GM18907 (cell line): ENCODE data around the gene OS9.
"Not testable (repeated sequence)": the region's sequence is repeated elsewhere in the genome, so short reads cannot be mapped to it uniquely, and the experiment has no call there.

Source experiments
- ATAC-seq: cut with Tn5 transposase; IDR thresholded peaks from one replicate; pipeline ENCODE4 v1.9.1; 2021; ENCODE audit warnings: mild to moderate bottlenecking, moderate library complexity; ENCODE audit not compliant: unreplicated experiment

The OS9 gene

GRCh38 chr12:57721846-57722608, 28.1 kb downstream of the OS9 start:
- ATAC-seq = not testable (repeated sequence)

DNA sequence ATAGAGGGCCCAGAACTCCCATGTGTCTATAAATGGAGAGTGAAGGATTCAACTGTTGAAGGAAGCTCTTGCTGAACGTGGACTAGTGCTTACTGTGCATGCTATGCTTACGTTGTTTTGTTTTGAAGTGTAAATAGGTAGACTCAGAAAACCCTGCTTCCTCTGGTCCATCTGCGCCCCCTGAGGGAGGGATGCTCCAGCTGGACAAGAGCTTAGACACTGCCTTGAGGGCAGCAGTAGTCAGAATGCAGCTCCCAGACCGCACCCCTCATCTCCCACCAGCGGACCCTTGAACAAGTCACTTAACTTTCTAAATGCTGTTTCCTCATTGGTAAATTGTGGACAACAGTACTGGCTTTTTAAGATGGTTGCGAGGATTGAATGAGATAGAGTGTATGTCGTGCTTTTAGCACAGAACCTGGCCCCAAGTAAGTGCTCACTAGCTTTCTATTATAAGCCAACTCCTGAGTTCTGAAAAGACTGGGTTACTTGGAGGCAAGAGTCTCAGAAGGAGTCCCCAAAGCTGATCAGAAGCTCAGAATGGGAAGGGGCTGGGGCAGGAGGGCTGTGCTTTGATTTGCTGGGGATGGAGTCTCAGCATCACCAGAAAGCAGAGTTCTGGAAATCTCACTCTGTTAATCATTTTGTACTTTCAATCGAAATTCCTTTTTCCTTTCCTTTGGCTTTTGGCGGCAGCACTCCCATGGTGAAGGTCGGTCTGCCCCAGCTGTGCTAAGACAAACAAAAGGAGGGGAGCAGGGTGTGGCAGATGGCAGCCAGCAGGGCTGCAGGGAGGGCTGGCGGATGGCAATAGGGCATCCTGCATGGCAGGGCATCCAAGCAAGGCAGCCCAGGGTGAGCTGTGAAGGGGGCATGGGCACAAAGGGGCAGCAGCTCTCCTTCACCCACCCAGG, 29.0 kb downstream of the OS9 start:
- no peak for ATAC-seq

GRCh38 chr12:57723630-57723962, 29.7 kb downstream of the OS9 start:
- ATAC-seq = no peak

GRCh38 chr12:57724003-57724935, 30.3 kb downstream of the OS9 start:
- no peak for ATAC-seq

- no peak for ATAC-seq
Measured at GRCh38 chr12:57724936-57725740, 31.2 kb downstream of the OS9 start.

- ATAC-seq = no peak
Measured at GRCh38 chr12:57725851-57726150, 31.9 kb downstream of the OS9 start.

- no peak for ATAC-seq
Measured at GRCh38 chr12:57726151-57726883, 32.4 kb downstream of the OS9 start.

GRCh38 chr12:57726884-57727757, 33.2 kb downstream of the OS9 start:
- ATAC-seq = no peak

DNA sequence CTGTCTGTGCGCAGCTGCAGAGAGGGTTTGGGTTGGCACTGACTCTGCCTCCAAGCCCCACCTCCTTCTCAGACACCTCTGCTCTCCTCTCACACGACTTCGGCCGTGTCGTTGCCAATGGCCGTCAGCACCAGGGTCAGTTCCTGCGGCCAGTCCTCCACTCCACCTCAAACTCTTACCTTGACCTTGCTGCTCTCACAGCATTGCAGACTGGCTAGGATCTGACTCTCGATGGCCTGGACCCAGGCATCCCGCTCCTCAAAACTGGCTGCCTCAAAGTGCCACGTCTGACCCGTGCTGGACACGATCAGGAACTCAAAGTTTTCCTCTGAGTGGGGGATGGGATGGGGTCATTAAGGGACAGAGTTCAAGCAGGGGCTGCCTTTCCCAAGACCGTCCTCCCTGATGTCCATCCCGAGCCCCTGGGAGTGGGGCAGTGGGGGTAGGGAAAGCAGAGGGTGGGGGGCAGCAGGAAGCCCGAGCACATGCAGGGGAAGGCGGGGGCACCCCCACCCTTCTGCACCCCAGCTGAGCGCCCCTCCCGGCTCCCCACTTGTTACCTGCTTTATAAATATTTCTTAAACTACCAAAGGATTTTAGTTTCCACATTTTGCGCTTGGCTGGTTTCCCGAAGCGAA, 33.9 kb downstream of the OS9 start:
- ATAC-seq = no peak

DNA sequence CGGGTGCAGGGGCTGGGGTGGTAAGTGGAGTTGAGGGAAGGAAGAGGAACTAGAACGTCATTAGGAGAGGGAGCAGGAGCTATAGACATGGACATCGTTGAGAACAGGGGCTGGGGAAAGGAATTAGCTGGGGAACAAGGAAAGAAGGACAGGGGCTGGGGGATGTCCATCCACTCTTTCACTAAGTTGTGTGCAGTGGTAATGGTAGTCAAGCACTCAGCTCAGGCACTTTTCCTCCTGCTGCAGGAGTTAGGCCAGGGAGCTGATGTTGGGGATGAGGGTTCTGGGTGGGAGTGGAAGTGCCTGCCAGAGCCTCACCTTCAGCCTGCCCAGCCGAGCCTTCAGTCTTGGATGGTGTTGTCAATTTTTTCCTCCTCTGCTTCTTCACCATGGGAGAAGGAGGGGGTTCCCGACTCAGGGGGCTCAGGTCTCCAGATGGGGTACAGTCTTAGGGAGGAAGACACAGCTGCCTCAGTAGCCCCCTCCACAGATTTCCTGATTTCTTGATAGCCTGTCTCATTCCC, 35.5 kb downstream of the OS9 start:
- no peak for ATAC-seq

- ATAC-seq = no peak
Measured at GRCh38 chr12:57730336-57731067, 36.6 kb downstream of the OS9 start.

DNA sequence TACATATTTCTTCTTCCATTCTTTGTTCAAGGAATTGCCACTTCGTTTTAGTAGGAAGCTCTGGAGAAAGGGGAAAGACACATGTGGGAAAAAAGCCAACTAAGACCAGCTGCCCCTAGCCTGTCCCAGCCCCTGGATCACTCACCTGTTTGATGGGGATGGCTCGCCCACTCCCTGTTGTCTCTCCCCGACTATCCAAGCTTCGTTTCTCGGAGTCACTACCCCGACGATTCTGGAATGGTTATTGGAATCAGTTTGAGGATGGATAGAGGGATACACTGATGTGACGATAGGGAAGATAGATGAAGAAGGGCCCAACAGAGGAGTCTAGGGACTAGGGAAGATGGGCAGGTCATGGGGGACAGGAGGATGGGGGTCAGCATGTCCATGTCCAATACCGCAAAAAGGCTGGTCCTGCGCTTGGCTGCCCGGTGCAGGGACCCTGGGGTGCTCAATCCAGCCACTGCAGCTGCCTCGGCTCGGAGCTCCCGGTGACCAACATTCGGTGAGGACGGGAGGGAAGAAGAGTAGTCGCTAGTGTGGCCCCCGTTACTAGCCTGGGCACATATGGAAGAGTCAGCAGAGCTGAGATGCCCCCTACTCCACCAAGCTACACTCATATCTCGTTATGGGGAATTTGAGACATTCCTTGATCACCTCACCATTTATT, 37.6 kb downstream of the OS9 start:
- no peak for ATAC-seq

GRCh38 chr12:57732270-57732669, 38.3 kb downstream of the OS9 start:
- ATAC-seq = no peak

DNA sequence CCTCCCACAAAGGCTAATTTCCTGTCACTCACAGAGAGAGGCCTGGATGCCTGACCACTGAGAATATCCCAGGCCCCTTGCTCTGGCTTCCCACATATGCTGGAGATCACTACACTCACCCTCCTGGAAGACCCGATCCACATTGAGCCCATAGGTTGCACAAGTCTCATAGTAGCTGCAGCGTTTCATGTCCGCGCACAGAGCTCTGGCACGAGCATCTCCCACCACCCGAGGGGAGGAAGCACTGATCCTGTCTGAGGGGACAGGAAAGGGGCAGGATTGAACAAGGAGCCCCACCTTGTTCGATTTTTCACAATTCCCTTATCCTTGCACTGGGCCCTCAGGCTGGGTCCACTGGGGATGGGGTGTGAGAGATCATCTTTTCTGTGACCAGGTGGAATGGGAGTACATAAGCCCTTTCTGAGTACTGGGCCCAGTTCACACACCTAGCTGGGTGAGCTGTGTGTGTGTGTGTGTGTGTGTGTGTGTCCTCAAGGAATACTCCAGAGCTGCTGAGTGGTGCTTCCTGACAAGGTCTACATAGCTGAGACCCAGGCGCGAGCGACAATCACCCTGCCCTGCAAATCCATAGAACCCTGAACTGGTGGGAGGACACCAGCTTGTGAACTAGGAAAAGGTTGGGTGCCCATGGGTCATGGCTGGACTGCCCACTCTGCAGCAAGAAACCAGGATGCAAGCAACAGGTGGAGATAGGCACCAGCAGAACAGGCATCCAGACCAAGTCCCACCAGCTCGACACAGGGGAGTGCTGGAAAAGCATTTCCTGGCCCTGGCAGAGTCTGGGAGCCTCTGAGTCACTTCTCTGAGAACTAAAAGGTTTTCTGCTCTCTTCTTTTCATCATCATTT, 39.0 kb downstream of the OS9 start:
- no peak for ATAC-seq

GRCh38 chr12:57733928-57734327, 40.0 kb downstream of the OS9 start:
- no peak for ATAC-seq

GRCh38 chr12:57734591-57734990, 40.7 kb downstream of the OS9 start:
- ATAC-seq = no peak
